ENCODE data around the gene NDFIP1. TPM values are rescaled to one million over a fixed set of nuclear protein-coding genes. Genes with fewer than 3 reads are reported as not detected.

The NDFIP1 gene
- total RNA-seq, 1 experiment from 2014 or later, result 27.6 TPM

DNA sequence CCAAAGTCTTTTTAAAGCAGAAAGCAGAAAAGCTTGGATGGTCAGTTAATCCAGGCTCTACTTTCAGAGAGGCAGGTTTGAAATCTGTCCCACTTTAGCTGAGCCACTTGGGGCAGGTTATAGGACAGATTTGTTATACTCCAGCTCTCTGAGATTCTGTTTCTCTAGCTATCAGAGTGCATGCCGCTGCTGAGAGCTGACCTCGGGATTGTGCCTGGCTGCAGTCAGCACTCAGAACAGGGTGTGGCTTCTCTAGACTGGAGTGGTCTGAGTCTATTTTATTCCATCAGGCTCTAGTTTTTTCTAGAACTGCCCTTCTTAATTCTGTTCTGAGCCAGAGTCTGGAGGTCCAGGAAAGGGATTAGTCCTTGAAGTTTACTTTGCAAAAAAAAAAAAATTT lies 67.7 kb downstream of the NDFIP1 start (continued):
- TF ChIP-seq, protein P1, sequence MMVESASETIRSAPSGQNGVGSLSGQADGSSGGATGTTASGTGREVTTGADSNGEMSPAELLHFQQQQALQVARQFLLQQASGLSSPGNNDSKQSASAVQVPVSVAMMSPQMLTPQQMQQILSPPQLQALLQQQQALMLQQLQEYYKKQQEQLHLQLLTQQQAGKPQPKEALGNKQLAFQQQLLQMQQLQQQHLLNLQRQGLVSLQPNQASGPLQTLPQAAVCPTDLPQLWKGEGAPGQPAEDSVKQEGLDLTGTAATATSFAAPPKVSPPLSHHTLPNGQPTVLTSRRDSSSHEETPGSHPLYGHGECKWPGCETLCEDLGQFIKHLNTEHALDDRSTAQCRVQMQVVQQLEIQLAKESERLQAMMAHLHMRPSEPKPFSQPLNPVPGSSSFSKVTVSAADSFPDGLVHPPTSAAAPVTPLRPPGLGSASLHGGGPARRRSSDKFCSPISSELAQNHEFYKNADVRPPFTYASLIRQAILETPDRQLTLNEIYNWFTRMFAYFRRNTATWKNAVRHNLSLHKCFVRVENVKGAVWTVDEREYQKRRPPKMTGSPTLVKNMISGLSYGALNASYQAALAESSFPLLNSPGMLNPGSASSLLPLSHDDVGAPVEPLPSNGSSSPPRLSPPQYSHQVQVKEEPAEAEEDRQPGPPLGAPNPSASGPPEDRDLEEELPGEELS (CRISPR knock-in tag; IDR thresholded peaks at IDR 0.05), result no peak
- no peak for TF ChIP-seq ZNF423 (CRISPR knock-in tag; IDR thresholded peaks at IDR 0.05)

DNA sequence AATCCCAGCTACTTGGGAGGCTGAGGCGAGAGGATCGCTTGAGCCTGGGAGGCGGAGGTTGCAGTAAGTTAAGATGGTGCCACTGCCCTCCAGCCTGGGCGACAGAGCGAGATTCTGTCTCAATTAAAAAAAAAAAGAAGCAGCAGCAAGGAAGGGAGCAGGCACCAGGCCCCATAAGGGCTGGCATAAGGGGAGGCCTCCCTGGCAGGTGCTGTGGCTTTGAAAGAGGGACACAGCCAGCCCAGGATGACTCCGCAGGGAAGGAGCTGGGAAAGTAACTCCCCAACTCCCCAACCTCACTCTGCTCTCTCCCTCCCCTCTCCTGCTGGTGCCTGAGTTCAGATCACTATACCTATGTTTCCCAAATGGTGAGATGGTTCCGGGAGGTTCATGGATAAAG lies 70.1 kb downstream of the NDFIP1 start:
- Mint-ChIP-seq H3K9me3 (no peaks in the 10 kb centered on the region), H3K36me3 (peaks cover 6% of the 10 kb centered on the region), H3K4me3 (no peak overlapping the region), H3K4me1 (peaks cover 37% of the 10 kb centered on the region), H3K27ac (no peak overlapping the region), H3K27me3 (ENCODE audit: low read depth) (no peaks in the 10 kb centered on the region)
- no peak for ATAC-seq
- POLR2A ChIA-PET, result no interaction called here
- no peak for DNase-seq (ENCODE audit: low spot score)
- TF ChIP-seq TEAD4 (CRISPR knock-in tag; IDR thresholded peaks at IDR 0.05) (no peak), SOX15 (CRISPR knock-in tag; IDR thresholded peaks at IDR 0.05) (no peak), ELF4 (CRISPR knock-in tag; IDR thresholded peaks at IDR 0.05; ENCODE audit: low read depth) (no peak), RELA (CRISPR knock-in tag; IDR thresholded peaks at IDR 0.05; ENCODE audit: borderline replicate concordance) (no peak), ZBTB21 (CRISPR knock-in tag; IDR thresholded peaks at IDR 0.05; ENCODE audit: borderline replicate concordance) (no peak), GABPB1 (CRISPR knock-in tag; IDR thresholded peaks at IDR 0.05) (no peak), NFATC4 (CRISPR knock-in tag; IDR thresholded peaks at IDR 0.05) (no peak), NR2C2 (CRISPR knock-in tag; IDR thresholded peaks at IDR 0.05) (no peak), ESRRA (CRISPR knock-in tag; IDR thresholded peaks at IDR 0.05; ENCODE audit: borderline replicate concordance) (no peak), ZNF416 (CRISPR knock-in tag; IDR thresholded peaks at IDR 0.05) (no peak), ZNF219 (CRISPR knock-in tag; IDR thresholded peaks at IDR 0.05; ENCODE audit: borderline replicate concordance) (no peak), ZNF121 (CRISPR knock-in tag; IDR thresholded peaks at IDR 0.05) (no peak), MXD4 (CRISPR knock-in tag; IDR thresholded peaks at IDR 0.05; ENCODE audit: borderline replicate concordance) (no peak), SMAD4 (CRISPR knock-in tag; IDR thresholded peaks at IDR 0.05) (no peak)
- TF ChIP-seq, protein P2, sequence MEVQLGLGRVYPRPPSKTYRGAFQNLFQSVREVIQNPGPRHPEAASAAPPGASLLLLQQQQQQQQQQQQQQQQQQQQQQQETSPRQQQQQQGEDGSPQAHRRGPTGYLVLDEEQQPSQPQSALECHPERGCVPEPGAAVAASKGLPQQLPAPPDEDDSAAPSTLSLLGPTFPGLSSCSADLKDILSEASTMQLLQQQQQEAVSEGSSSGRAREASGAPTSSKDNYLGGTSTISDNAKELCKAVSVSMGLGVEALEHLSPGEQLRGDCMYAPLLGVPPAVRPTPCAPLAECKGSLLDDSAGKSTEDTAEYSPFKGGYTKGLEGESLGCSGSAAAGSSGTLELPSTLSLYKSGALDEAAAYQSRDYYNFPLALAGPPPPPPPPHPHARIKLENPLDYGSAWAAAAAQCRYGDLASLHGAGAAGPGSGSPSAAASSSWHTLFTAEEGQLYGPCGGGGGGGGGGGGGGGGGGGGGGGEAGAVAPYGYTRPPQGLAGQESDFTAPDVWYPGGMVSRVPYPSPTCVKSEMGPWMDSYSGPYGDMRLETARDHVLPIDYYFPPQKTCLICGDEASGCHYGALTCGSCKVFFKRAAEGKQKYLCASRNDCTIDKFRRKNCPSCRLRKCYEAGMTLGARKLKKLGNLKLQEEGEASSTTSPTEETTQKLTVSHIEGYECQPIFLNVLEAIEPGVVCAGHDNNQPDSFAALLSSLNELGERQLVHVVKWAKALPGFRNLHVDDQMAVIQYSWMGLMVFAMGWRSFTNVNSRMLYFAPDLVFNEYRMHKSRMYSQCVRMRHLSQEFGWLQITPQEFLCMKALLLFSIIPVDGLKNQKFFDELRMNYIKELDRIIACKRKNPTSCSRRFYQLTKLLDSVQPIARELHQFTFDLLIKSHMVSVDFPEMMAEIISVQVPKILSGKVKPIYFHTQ (CRISPR knock-in tag; IDR thresholded peaks at IDR 0.05), result no peak
- TF ChIP-seq, protein P3, sequence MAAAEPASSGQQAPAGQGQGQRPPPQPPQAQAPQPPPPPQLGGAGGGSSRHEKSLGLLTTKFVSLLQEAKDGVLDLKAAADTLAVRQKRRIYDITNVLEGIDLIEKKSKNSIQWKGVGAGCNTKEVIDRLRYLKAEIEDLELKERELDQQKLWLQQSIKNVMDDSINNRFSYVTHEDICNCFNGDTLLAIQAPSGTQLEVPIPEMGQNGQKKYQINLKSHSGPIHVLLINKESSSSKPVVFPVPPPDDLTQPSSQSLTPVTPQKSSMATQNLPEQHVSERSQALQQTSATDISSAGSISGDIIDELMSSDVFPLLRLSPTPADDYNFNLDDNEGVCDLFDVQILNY (CRISPR knock-in tag; IDR thresholded peaks at IDR 0.05), result no peak
- TF ChIP-seq, protein P4, sequence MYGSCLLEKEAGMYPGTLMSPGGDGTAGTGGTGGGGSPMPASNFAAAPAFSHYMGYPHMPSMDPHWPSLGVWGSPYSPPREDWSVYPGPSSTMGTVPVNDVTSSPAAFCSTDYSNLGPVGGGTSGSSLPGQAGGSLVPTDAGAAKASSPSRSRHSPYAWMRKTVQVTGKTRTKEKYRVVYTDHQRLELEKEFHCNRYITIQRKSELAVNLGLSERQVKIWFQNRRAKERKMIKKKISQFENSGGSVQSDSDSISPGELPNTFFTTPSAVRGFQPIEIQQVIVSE (CRISPR knock-in tag; IDR thresholded peaks at IDR 0.05; ENCODE audit: borderline replicate concordance), result no peak
- CTCF ChIA-PET, result interaction anchor here (1.1 kb wide), 2 partner anchors 9 to 11 kb away, joined by 3 to 6 read pairs; no protein-coding TSS in a partner anchor
